HG02798 (cell line): ENCODE results near the gene FSTL4.

Source experiments
- ATAC-seq: cut with Tn5 transposase; IDR thresholded peaks from one replicate; pipeline ENCODE4 v1.9.1; 2021; ENCODE audit warnings: mild to moderate bottlenecking; ENCODE audit not compliant: unreplicated experiment, poor library complexity

Gene FSTL4

DNA sequence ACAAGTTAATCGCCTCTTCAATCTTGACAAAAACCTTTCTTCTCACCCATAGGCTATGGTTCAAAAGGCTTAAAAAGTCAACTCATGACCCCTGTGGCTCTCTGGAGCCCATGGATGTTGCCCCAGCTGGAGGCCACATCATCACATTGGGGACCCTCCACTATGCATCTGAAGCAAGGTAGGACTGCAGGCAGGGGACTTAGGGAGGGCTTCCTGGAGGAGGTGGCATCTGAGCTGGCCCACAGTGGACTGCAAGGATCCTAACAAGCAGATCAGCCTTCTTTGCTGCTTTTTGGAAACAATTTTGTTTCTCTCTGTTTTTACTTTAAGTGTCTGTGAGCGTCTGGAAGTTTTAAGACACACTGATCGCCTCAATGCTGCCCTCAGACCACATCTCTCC, 325.9 kb downstream of the FSTL4 start:
- ATAC-seq, result no peak

DNA sequence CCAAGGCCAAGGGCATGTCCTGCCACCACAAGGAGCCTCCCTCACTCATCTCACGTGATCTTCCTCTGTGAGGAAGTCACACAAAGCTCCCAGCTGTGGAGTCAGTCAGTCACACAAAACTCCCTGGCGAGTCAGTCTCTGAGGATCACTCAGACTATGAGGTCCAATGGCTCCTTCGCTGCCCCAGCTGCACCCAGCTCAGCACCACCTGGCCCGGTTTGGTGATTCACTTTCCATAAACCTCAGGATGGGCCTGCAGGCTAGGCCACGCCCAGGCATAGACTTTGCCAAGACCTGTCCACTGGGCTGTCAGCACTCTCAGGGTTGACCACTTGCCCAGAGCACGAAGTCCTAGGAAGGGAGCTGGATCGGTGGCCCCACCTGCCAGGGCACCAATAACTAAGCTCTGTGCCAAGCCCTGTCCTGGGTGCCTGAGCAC, 326.7 kb downstream of the FSTL4 start:
- ATAC-seq, result no peak

DNA sequence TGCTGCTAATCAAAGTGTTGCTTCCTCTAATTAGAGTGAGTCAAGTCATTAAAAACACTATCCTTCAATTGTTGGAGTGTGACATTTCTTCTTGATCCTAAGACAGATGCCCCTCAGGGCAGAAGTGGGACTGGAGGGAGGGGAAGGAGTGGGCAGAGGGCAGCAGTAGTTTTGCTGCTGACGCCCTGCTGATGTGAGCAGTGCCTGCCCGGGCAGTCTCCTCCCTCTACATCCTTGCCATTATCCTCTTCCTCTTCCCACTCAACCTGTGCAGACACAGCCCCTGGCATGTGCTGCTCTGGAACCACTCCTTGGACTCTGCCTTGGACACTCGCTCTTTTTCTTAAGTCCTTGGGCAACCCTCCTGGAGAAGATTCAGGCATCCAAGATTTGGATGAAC, 328.0 kb downstream of the FSTL4 start:
- ATAC-seq, result no peak

DNA sequence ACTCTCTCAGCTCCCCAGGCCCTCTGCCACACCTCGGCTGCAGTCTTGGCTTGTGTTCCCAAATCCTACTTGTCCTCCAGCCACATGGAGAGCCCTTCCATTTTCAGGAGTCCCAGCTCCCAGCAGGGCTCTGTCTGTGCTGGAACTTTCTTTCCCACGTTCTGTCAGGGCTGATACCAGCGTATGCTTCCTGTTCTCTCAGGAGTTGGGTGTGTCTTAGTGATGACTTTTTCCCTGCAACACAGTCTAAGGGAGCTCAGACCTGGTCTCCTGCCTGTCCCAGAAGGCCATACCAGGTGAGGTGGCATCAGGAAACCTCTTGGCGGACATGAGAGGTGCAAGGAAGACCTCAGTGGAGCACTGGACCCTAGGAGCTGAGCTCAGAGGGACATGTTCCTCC, 334.0 kb downstream of the FSTL4 start:
- no peak for ATAC-seq

DNA sequence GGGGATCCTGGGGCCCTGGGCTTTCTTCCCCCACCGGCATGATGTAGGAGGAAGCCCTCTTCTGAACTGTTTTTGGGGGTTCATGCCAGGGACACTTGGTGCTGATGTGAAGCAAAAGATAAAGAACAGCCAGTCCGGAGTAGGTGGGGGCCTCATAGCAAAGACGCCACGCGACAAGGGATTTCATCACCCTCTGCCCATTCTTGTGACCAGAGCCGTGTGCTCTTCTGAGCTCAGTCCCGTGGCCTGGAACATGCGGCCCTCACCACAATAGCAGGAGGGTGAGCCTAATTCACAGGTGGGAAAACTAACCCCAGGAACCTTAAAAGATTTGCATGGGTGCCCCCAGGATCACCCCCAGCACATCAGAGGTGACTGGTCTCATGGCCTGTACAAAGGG, 334.6 kb downstream of the FSTL4 start:
- ATAC-seq, result no peak

DNA sequence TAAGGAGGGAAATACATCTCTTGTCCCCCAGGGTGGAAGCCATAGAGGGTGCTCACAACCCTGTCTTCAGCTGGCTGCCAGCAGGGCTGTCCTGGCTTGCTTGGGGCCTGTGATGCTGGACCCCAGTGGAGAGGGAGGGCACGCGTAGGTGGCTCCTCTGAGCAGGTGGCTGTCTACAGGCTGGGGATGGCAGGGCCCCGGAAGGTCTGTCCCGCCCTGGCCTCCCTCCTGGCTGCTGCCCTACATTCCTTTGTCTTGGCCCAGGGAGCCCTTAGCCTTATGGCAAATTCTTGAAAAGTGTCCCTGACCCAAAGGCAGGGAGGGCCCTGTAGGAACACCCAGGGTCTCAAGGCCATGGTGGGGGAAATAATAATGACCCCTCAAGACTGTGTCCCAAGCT, 336.2 kb downstream of the FSTL4 start:
- no peak for ATAC-seq

DNA sequence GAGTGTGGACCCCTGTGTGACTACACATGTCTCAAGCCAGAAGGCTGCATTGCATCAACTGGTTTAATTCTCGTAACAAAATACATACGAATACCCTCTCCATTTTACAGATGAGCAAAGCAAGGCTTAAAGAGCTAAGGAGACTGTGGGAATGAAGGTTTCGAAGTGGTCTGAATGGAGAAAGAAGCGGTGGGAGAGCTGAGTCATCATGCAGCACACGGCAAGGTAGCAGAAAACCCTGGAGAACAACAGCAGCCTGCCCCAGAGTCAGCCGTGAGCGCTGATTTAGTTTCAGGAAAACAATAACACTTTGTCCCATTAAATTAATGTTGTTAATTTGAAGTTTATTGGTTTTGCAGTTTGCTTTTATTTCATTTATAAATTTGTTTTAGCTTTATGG, 336.7 kb downstream of the FSTL4 start:
- ATAC-seq, result no peak

DNA sequence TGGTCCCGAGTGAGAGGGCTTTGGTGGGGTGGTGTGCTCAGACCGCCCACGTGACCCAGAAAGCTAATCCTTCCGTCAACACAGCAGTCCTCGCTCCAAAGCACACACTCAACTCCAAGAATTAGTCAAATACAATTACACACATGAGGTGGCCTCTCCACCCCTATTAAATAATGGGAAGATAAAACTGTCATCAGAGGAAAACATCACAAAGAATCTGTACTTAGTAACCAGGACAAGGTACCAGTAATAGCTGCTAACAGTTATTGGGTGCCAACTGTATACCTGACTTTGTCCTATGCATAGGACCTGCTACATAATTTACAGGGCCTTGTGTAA, 337.8 kb downstream of the FSTL4 start:
- no peak for ATAC-seq

DNA sequence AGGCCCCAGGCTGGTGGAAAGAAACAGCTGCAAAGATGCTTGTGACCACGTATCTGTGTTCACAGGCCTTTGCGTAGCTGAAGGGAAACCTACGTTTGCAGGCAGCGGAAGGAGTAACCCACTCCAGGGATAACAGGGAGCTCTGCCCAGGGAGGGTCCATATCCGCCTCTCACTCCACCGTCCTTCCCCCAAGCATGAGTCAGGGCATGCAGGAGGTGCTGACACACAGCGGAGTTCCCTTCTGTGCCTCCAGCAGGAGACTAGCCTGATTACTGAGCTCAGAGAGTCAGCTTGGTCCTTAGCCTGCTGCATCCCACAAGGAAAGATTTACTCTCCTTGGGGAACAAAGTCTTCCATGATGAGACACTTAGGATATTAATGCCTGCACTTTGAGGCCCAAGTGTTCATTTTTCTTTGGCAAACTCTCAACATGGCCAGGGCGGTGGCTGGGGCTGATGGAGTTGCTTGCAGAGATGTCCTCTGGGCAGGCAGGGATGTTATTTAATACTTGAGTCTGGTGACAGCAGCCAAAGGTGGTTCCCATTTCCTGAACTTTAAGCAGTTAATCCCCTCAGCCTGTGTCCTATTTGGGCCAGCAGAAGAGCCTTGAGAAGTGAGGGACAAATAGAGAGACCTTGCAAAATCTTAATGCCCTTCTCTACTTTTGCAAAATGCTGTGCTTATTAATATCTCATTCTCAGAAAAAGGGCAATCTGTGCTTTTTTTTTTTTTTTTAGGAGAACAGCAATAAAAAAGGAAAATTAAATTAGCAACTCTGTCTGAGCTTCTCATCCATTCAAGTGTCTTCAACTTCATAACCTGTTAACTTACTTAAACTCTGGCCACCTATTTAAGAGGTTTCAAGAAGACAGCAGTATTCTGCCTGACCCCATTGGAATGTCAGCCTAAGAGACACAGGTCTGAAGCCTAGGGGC, 338.4 kb downstream of the FSTL4 start:
- no peak for ATAC-seq

DNA sequence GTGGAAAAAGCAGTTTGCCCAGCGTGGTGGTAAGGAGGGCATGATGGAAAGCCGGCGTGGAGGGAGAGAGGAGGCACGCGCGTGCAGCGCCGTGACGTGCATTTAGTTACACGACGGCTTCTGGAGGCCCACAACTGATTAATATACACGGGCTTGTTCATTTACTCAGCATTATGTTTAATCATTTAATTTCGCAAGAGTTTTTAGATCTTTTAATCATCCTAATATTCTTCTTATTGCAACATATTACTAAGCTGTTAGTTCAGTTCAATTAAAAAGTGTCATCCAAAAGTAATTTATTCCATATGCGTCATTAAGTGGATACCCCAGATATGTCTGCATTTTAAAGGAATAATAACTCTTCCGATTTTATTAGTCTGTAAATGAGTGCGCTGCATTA, 340.0 kb downstream of the FSTL4 start:
- no peak for ATAC-seq

DNA sequence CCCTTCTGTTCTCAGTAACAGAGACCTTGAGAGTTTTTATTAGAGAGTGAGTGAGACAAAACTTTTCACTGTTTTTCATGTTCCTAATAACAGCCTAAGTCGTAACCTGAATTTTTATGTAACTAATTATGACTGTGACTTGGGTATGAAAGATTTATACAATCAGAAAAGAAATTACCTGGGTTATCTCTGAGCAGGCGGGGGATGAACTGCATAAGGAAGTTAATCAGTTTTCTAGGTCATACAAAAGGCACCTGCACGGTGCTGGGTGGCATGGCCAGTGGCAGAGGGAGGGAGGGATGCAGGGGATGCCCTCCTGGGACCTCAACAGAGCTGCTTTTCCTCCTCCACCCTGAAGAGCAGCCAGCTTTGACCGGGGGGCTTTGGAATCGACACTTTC, 340.7 kb downstream of the FSTL4 start:
- ATAC-seq, result no peak

DNA sequence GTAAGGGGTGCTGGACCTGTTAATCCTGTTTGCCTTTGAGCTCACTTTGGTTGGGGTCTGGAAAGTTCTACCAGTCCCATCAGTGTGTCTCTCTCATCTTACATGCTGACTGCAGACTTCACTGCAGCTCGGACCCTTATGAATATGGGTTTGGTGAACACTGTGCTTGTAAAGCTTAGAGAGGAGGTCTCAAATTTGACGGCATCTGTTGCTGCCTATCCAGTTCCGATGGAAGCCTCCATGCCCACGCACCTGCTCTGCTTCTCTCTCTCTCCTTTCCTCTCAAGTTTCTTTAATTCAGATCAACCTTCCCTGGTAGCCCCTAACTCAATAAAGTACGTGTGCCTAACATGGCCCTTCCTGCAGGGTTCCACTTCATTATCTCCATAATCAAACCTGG, 342.6 kb downstream of the FSTL4 start:
- no peak for ATAC-seq

DNA sequence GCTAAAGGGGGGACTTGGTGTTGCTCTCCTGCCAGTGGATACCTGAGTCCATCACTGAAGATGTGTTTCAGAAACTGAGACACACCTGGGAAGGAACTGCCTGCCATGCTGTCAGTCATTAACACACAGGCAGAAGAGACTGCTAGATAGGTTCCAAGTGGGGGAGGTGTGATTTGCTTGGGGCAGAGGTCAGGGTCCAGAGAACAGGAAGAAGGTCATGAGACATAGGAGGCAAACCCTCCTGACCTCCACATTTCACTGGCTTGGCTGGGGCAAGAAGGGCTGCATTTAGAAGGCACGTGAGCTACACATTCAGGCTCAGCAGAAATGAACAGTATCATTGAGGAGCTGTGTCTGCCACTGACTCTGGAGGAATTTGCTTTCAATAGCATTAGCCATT, 344.7 kb downstream of the FSTL4 start:
- no peak for ATAC-seq

DNA sequence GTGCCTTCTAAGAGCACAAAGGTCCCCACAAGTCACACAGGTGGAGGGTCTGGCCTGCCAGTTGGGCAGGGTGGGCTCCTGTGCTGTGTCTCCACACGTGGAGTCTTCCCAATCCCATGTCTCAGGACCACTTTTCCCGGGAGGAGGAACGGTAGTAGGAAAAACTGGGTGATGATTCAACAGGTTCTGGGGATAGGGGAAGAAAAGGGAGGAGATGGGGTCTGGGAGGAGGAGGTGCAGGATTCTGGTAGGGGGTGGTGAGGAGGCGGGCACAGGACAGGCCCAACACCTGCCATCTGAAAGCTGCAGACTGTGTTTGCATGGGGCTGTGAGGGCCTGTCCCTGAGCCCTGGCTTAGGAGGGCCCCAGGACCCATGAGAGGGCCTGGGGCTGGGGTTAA, 345.4 kb downstream of the FSTL4 start:
- ATAC-seq, result no peak

DNA sequence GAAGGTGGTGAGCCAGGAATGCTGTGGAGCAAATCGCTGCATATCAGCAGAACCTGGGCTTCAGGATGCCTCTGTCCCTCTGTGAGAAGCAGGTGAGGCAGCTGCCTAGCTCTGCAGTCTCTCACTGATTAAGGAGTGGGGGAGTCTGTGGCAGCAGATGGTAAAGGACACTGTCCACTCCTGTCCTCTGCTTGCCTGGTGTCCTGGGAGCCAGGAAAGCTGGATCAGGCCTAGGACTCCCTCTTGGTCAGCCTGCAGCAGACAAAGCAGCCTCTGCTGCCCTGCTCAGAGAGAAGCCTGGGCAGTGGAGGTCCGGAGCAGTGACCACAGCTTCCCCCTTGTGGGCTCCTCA, 345.8 kb downstream of the FSTL4 start:
- no peak for ATAC-seq

DNA sequence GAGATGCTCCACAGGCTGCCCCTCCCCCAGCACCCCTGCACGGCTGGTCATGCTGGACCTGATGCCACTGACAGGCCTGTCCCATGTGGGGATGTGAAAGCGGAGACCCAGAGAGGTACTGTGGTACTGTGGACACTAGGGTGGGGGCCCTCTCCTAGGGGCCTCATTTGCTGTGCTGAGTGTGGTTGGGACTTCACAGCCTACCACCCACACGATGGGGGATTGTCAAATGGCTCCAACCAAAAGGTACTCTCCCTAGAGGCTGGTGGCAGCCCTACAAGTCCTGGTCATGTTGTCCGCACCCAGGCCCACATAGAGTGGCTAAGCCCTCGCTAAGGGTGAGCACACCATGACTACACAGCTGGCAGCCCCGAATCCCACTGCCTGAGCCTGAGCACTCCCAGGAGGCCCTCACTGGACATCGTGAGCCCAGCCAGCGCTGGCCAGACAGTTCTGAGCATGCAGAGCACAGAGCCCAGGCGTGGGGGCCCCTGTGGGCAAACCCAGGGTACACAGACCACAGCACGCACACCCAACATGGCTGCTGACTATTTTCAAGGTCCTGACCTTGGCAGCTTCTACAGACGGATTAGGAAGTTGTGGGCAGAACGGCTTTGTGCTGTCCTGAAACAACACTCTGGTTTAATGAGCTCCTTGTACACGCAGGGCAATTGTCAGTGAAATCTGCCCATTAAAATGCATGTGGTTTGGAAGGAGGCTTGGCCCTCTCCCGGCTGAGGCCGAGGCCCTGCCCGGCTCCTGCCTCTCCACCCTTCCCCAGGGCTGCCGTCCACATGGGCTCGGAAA, 346.4 kb downstream of the FSTL4 start:
- ATAC-seq, result peak; percentile 64

DNA sequence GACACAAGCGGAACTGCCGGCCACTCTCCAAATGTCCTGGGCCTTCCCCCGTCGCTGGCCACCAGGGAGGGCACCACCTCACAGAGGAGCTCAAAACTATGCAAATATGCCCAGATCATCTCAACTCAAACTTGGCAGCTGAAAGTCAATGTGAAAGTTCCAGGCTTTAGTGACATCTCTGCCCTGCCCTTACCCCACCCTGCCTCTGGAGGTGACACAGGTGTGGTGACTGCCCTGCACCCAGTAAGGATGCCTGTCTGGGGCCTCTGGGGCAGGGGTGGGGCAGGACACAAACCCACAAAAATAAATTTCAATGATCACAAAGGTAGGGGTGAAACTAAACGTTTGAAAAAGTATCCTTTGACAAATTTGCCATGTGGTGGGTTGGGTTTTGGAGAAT, 347.1 kb downstream of the FSTL4 start:
- no peak for ATAC-seq

DNA sequence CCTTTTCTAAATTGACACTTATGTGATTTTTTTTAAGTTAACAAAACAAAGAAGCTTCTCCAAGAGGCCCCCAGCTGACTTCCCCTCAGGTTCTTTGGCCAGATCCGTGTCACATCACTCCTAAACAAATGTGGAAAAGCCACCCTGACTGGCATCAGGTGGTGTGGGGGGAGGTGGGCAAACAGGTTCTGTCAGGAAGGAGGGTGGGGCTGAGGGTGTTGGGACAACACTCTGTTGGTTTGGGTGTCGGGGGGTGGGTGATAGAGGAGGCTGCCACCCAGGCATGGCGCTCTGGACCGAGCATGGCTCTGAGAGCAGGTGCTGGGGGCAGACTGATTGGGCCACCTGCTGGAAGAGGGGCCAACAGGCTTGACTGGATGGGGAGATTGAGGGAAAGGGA, 349.7 kb downstream of the FSTL4 start:
- ATAC-seq, result no peak

DNA sequence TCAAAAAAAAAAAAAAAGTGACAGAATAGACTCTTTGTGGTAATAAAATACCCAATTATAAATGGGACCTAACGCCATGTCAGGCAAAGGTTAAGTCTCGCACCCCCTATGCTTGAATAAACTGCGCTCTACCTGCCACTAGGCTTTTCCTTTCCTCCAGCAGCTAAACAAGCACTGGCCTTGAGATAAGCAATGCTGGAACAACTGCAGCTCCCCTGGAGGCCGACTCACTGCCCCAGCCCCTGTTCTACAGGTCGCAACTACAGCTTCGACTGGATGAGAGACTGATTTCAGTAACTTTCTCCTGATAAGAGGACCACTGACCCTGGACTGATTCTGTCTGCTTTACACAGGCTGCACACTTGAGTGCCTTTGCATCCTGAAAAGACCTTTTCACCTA, 350.3 kb downstream of the FSTL4 start:
- ATAC-seq, result no peak

DNA sequence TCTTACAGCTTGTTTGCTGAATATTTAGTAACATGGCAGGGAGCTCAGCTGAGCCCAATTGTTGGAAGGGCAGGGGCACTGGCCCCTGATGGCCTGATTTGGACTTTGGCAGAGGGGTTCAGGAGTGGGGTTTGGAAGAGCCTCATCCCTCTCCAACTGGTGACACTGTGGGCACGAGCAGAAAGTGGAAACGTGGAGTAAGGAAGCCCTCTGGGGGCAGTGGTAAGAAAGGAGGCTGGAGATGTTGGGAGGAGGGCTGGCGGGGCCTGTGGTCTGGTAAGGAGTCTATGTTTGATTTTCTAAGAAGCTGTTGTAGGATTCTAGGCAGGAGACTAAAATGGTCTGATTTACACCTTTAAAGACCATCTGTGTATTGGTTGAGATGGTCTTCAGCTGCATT, 351.6 kb downstream of the FSTL4 start:
- ATAC-seq, result no peak

DNA sequence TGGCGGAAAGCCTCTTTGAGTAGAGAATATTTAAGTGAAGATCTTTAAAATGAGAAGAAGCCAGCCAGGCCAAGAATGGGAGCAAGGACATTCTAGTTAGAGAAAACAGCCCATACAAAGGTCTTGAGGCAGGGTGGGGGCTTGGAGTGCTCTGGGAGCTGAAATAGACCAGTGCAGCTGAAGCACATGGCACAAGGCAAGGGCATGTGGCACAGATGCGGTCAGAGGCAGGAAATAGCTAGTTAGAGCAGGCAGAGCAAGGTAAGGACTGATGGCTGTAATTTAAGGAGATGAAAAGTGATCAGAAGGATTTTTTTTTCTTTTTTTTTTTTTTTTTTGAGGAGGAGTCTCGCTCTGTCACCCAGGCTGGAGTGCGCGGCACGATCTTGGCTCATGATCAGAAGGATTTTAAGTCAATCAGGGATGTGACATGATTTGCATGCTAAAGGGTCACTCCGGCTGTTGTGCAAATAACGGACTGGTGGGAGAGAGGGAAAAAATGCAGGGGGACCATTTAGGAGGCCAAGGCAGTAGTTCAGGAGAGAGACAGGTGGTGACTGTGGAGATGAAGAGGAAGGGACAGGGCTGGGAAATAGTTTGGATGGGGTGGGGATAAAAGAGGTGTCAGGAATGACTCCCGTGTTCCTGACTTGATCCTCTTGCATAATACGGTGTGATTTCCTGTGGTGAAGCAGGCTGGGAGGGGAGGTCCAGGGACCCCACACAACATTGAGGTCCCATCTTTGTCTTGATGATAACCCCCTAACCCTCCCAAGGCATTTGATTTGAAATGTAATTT, 352.9 kb downstream of the FSTL4 start:
- no peak for ATAC-seq
